GM23338 (cell line): ENCODE measurements around the gene ERO1B. TPM values are rescaled to one million over a fixed set of nuclear protein-coding genes. Genes with fewer than 3 reads are reported as not detected.

Source experiments
- ATAC-seq: fragments of 200-7000 bp; cut with Tn5 transposase; 3 replicates; pipeline ENCODE4 v1.9.1; 2020
- DNase-seq: peaks from one replicate; pipeline ENCODE4 v3.0.0-alpha.2; 2015; ENCODE audit warnings: low spot score
- H2AFZ ChIP-seq: fragments of 200-600 bp; sonication (generic); 2 replicates; pipeline ENCODE4 v1.8.0; 2016; ENCODE audit warnings: antibody characterized with exemption, mild to moderate bottlenecking, moderate library complexity
- H3F3A ChIP-seq: fragments of 200-600 bp; sonication (generic); replicated peaks from 2 replicates; pipeline ENCODE4 v1.8.0; 2017; ENCODE audit warnings: antibody characterized with exemption, mixed run types, low read depth
- H3K27ac ChIP-seq: fragments of 200-600 bp; sonication (generic); 2 replicates; pipeline ENCODE4 v1.6.1; 2016; ENCODE audit warnings: low read depth
- H3K27me3 ChIP-seq: fragments of 200-600 bp; sonication (generic); 2 replicates; pipeline ENCODE4 v1.8.0; 2016; ENCODE audit warnings: mild to moderate bottlenecking, mixed run types, moderate library complexity; ENCODE audit not compliant: insufficient read depth
- H3K36me3 ChIP-seq: fragments of 200-600 bp; sonication (generic); 2 replicates; pipeline ENCODE4 v1.8.0; 2016; ENCODE audit warnings: mild to moderate bottlenecking; ENCODE audit not compliant: insufficient read depth
- H3K4me1 ChIP-seq: fragments of 200-600 bp; sonication (generic); 2 replicates; pipeline ENCODE4 v1.8.0; 2016; ENCODE audit warnings: mild to moderate bottlenecking, moderate library complexity; ENCODE audit not compliant: insufficient read depth
- H3K4me2 ChIP-seq: fragments of 200-600 bp; sonication (generic); 2 replicates; pipeline ENCODE4 v1.7.1; 2017; ENCODE audit warnings: mixed run types
- H3K4me3 ChIP-seq: fragments of 200-600 bp; sonication (generic); 2 replicates; pipeline ENCODE4 v1.6.1; 2016; ENCODE audit warnings: mixed run types
- H3K79me2 ChIP-seq: fragments of 200-600 bp; sonication (generic); replicated peaks from 2 replicates; pipeline ENCODE4 v1.8.0; 2017; ENCODE audit warnings: mild to moderate bottlenecking; ENCODE audit not compliant: insufficient read depth
- H3K9me2 ChIP-seq: fragments of 200-600 bp; sonication (generic); 2 replicates; pipeline ENCODE4 v1.8.0; 2017; ENCODE audit not compliant: insufficient read depth
- H4K20me1 ChIP-seq: fragments of 200-600 bp; sonication (generic); replicated peaks from 2 replicates; pipeline ENCODE4 v1.8.0; 2017; ENCODE audit warnings: mild to moderate bottlenecking; ENCODE audit not compliant: insufficient read depth
- H3K27ac Mint-ChIP-seq: 2 replicates; pipeline ENCODE4 v1.8.0; 2020; ENCODE audit warnings: inconsistent platforms, mild to moderate bottlenecking, moderate library complexity, mixed read lengths
- H3K27me3 Mint-ChIP-seq: 3 replicates; pipeline ENCODE4 v1.8.0; 2022; ENCODE audit warnings: low read depth, mild to moderate bottlenecking, moderate library complexity, mixed read lengths, inconsistent platforms; ENCODE audit not compliant: insufficient read depth, poor library complexity
- H3K36me3 Mint-ChIP-seq: 3 replicates; pipeline ENCODE4 v1.8.0; 2021; ENCODE audit warnings: low read depth, mild to moderate bottlenecking, inconsistent platforms, moderate library complexity, mixed read lengths
- H3K4me1 Mint-ChIP-seq: 3 replicates; pipeline ENCODE4 v1.8.0; 2020; ENCODE audit warnings: mild to moderate bottlenecking, inconsistent platforms, mixed read lengths
- H3K4me3 Mint-ChIP-seq: 3 replicates; pipeline ENCODE4 v1.8.0; 2021; ENCODE audit warnings: moderate library complexity, mild to moderate bottlenecking, inconsistent platforms, mixed read lengths
- H3K9me3 Mint-ChIP-seq: 3 replicates; pipeline ENCODE4 v1.8.0; 2020; ENCODE audit warnings: moderate library complexity, mild to moderate bottlenecking, inconsistent platforms, mixed read lengths
- CREB1 ChIP-seq: fragments of 250-450 bp; sonication (Bioruptor Pico); IDR thresholded peaks from 2 replicates; pipeline ENCODE4 v1.5.0; 2020; ENCODE audit warnings: low read depth, mild to moderate bottlenecking, moderate library complexity
- ETS1 ChIP-seq: IDR thresholded peaks from 2 replicates; pipeline ENCODE4 v1.6.1; 2016; ENCODE audit warnings: antibody characterized with exemption
- EZH2 ChIP-seq: fragments of 200-600 bp; sonication (generic); IDR thresholded peaks from one replicate; pipeline ENCODE4 v1.8.0; 2017; ENCODE audit warnings: antibody characterized with exemption, mild to moderate bottlenecking, low read depth; ENCODE audit not compliant: unreplicated experiment
- EZH2phosphoT487 ChIP-seq: fragments of 200-600 bp; sonication (generic); IDR thresholded peaks from one replicate; pipeline ENCODE4 v1.8.1; 2018; ENCODE audit warnings: antibody characterized with exemption; ENCODE audit not compliant: unreplicated experiment
- NANOG ChIP-seq: IDR thresholded peaks from 2 replicates; pipeline ENCODE4 v1.6.1; 2016; ENCODE audit warnings: antibody characterized with exemption, borderline replicate concordance
- REST ChIP-seq: IDR thresholded peaks from one replicate; pipeline ENCODE4 v1.6.1; 2018; ENCODE audit warnings: antibody characterized with exemption; ENCODE audit not compliant: unreplicated experiment
- polyA plus RNA-seq: library from polyadenylated mRNA; unstranded; fragments of >200 nt; fragmentation: Nextera tagmentation; extraction: Ambion mirVana; gene quantifications from 2 replicates; pipeline ENCODE4 v1.2.1, GENCODE V29; 2016
- total RNA-seq: library from RNA; depleted of rRNA; stranded (reverse); fragments of >200 nt; shearing (Covaris generic); gene quantifications from 2 replicates; pipeline ENCODE4 v1.2.3, GENCODE V29; 2014
- TF ChIP-seq, protein P1 (sequence below), 2 experiments: fragments of 200-600 bp in 1 of 2; sonication (generic) in 1 of 2; conservative IDR thresholded peaks; 2 replicates each; pipeline versions ENCODE4 v1.5.1 to v1.6.1; 2016 to 2017; ENCODE audit warnings: antibody characterized with exemption in 2 of 2, low read depth in 2 of 2, mild to moderate bottlenecking in 2 of 2, moderate library complexity in 1 of 2

ERO1B gene
- total and polyA plus RNA-seq, 2 experiments from 2014 or later = 2.4 to 3.6 TPM

GRCh38 chr1:236320671-236321070 is 38.9 kb upstream of the ERO1B start (continued):
- no peak for TF ChIP-seq REST
- no peak for TF ChIP-seq ETS1
- TF ChIP-seq, protein P1, sequence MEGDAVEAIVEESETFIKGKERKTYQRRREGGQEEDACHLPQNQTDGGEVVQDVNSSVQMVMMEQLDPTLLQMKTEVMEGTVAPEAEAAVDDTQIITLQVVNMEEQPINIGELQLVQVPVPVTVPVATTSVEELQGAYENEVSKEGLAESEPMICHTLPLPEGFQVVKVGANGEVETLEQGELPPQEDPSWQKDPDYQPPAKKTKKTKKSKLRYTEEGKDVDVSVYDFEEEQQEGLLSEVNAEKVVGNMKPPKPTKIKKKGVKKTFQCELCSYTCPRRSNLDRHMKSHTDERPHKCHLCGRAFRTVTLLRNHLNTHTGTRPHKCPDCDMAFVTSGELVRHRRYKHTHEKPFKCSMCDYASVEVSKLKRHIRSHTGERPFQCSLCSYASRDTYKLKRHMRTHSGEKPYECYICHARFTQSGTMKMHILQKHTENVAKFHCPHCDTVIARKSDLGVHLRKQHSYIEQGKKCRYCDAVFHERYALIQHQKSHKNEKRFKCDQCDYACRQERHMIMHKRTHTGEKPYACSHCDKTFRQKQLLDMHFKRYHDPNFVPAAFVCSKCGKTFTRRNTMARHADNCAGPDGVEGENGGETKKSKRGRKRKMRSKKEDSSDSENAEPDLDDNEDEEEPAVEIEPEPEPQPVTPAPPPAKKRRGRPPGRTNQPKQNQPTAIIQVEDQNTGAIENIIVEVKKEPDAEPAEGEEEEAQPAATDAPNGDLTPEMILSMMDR (conservative IDR thresholded peaks at IDR 0.05; ENCODE audit: low read depth in 2 of 2) = no peak
- TF ChIP-seq NANOG = no peak

DNA sequence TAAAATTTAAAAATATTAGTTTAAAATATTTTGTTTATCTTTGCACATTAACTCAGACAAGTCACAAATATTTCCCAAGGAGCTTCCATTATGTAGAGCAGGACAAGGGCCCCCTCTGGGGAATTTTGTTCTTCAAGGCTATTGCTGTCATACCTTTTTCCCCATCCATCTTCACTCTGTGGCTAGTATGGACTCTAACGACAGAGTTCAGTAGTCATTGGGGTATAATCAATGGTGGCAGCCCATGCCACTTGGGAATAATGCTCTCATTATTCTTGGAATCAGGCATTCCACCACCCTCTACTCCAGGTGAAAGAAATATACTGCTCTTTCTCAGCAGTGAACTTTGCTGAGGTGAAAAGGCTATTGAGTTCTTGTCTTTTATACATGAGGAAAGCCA is 38.5 kb upstream of the ERO1B start:
- ATAC-seq (no peak), DNase-seq (no peak)
- Mint-ChIP-seq H3K9me3 (peaks cover 25% of the 10 kb centered on the region), H3K27ac (no peak overlapping the region), H3K4me3 (no peak overlapping the region), H3K4me1 (no peaks in the 10 kb centered on the region; the same call in 2 of the 3 replicates), H3K27me3 (peaks cover 4% of the 10 kb centered on the region), H3K36me3 (peaks cover 11% of the 10 kb centered on the region)
- no peaks in the 10 kb centered on the region for H3K9me2 ChIP-seq
- no peaks in the 10 kb centered on the region for H3K36me3 ChIP-seq
- TF ChIP-seq ETS1 = no peak
- TF ChIP-seq EZH2 = no peak
- TF ChIP-seq EZH2phosphoT487 = no peak
- TF ChIP-seq NANOG = no peak
- no peak for TF ChIP-seq CREB1 (CRISPR knock-in tag)
- H3K27me3 ChIP-seq = no peaks in the 10 kb centered on the region
- no peak overlapping the region for H3K27ac ChIP-seq
- no peaks in the 10 kb centered on the region for H3K4me1 ChIP-seq
- no peak overlapping the region for H3K4me3 ChIP-seq
- no peak overlapping the region for H3K4me2 ChIP-seq
- no peak overlapping the region; the same call in 1 of the 2 replicates for H2AFZ ChIP-seq
- H4K20me1 ChIP-seq = no peaks in the 10 kb centered on the region
- no peaks in the 10 kb centered on the region for H3K79me2 ChIP-seq
- no peaks in the 10 kb centered on the region for H3F3A ChIP-seq
